C4-2B (cell line): Measurements from ENCODE around the gene FGF11.

Experiments
- ZFX ChIP-seq: fragments of 450-650 bp; IDR thresholded peaks from 2 replicates; pipeline ENCODE4 v1.6.1; 2017
- TF ChIP-seq, protein P1 (sequence below): fragments of 450-650 bp; conservative IDR thresholded peaks from 2 replicates; pipeline ENCODE4 v1.5.1; 2017; ENCODE audit warnings: mild to moderate bottlenecking

DNA sequence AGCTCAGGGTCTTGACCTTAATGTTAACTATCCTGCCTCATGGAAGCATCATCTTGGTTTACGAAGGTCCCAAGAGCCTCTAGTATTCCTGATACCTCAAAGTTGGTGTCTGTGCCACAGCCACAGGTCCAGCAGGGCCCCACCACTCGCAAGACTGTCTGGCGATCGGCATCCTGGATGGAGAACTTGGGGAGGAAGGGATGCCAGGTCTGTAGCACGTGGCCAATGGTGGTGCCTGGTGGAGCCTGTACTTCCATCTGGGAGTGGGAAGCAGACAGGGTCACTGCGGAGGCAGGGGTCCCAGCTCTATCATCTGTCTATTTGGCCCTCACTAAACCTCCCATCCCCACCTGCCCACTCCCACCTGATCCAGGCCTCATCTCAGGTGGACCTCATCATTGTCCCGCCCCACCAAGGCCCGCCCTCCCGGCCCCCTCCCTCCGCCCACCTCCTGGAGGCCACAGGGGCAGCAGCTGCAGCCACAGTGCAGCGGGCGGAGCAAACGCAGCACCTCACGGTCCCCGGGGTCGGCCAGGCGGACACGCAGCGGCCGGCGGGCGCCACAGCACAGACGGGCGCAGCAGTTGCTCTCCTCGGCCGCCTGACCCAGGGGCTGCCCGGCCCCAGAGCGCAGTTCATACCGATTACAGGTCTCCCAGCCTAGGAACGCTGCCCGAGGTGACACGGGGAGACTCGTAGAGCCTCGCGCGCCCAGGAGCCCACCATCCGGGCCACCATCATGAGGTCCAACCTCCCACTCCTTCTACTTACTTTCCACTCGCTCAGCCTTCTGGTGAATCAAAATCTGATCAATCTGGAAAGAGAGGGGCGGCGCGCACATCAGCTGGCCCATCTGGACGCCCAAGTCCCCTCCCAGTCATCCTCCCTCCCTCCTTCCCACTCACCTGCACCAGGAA lies 46.4 kb upstream of the FGF11 start:
- TF ChIP-seq, protein P1, sequence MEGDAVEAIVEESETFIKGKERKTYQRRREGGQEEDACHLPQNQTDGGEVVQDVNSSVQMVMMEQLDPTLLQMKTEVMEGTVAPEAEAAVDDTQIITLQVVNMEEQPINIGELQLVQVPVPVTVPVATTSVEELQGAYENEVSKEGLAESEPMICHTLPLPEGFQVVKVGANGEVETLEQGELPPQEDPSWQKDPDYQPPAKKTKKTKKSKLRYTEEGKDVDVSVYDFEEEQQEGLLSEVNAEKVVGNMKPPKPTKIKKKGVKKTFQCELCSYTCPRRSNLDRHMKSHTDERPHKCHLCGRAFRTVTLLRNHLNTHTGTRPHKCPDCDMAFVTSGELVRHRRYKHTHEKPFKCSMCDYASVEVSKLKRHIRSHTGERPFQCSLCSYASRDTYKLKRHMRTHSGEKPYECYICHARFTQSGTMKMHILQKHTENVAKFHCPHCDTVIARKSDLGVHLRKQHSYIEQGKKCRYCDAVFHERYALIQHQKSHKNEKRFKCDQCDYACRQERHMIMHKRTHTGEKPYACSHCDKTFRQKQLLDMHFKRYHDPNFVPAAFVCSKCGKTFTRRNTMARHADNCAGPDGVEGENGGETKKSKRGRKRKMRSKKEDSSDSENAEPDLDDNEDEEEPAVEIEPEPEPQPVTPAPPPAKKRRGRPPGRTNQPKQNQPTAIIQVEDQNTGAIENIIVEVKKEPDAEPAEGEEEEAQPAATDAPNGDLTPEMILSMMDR: no peak
- TF ChIP-seq ZFX: no peak
